HUES48 (cell line): ENCODE measurements around the gene CD300LG.
"Not testable (repeated sequence)": the region's sequence is repeated elsewhere in the genome, so short reads cannot be mapped to it uniquely, and the experiment has no call there.

Experiments
- H3K27ac ChIP-seq: one replicate; pipeline ENCODE4 v1.7.0; 2013; ENCODE audit warnings: low read depth, low read length, inconsistent platforms
- H3K27me3 ChIP-seq: 2 replicates; pipeline ENCODE4 v1.6.1; 2013; ENCODE audit warnings: mild to moderate bottlenecking, low read length; ENCODE audit not compliant: control insufficient read depth, insufficient read depth
- H3K36me3 ChIP-seq: 2 replicates; pipeline ENCODE4 v1.6.1; 2013; ENCODE audit warnings: low read length; ENCODE audit not compliant: control insufficient read depth, insufficient read depth
- H3K4me1 ChIP-seq: 2 replicates; pipeline ENCODE4 v1.6.1; 2013; ENCODE audit warnings: mild to moderate bottlenecking, low read length; ENCODE audit not compliant: control insufficient read depth, insufficient read depth
- H3K4me3 ChIP-seq: 2 replicates; pipeline ENCODE4 v1.5.1; 2013; ENCODE audit warnings: mild to moderate bottlenecking, low read depth, low read length
- H3K9ac ChIP-seq: 2 replicates; pipeline ENCODE4 v1.6.1; 2013; ENCODE audit warnings: mild to moderate bottlenecking, low read depth, low read length, moderate library complexity
- H3K9me3 ChIP-seq: 2 replicates; pipeline ENCODE4 v1.6.1; 2013; ENCODE audit warnings: low read length; ENCODE audit not compliant: control insufficient read depth, insufficient read depth

CD300LG gene, protein sequence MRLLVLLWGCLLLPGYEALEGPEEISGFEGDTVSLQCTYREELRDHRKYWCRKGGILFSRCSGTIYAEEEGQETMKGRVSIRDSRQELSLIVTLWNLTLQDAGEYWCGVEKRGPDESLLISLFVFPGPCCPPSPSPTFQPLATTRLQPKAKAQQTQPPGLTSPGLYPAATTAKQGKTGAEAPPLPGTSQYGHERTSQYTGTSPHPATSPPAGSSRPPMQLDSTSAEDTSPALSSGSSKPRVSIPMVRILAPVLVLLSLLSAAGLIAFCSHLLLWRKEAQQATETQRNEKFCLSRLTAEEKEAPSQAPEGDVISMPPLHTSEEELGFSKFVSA

DNA sequence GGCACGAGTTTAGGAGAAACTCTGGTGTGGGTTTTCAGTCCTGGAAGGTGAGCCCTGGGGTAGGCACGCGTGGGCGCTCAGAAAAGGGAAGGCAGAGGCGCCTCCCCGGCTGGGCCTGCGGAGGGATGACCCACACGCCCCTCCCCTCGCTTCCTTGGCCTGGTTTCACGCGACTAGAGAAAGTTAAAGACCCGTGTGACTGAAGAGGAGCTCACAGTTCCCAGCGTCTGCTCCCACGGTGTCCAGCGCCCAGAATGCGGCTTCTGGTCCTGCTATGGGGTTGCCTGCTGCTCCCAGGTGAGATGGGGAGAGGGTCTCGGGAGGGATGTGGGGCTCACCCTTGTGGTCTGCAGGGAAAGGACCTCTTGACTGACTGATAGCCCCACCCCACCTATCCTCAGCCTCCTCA, at the start of gene CD300LG:
CD300LG (plus strand) TSS at position 214 of the 409 bp plus-strand sequence; CDS start at position 255, 41 bp downstream.
- H3K9ac ChIP-seq = no peak within 1 kb of the TSS
- H3K4me1 ChIP-seq = peaks cover 11% of the 10 kb centered on the region
- H3K27ac ChIP-seq = no peak within 1 kb of the TSS
- H3K9me3 ChIP-seq = no peaks in the 10 kb centered on the region
- H3K36me3 ChIP-seq = no peaks in the 10 kb centered on the region
- 0 out of 2 replicates have a peak within 1 kb of the TSS, but pooled peaks have one; percentile 40 for H3K4me3 ChIP-seq
- H3K27me3 ChIP-seq = no peaks in the 10 kb centered on the region

DNA sequence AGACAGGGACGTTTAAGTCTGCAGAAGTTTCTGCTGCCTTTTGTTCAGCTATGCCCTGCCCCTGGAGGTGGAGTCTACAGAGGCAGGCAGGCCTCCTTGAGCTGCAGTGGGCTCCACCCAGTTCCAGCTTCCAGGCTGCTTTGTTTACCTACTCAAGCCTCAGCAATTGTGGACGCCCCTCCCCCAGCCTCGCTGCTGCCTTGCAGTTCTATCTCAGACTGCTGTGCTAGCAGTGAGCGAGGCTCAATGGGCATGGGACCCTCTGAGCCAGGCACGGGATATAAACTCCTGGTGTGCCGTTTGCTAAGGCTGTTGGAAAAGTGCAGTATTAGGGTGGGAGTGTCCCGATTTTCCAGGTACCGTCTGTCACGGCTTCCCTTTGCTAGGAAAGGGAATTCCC, 49.0 kb upstream of the CD300LG start:
- not testable (repeated sequence) for H3K9ac ChIP-seq, H3K4me3 ChIP-seq, H3K9me3 ChIP-seq, H3K36me3 ChIP-seq, H3K27me3 ChIP-seq, H3K27ac ChIP-seq
- peaks cover 13% of the 10 kb centered on the region for H3K4me1 ChIP-seq

DNA sequence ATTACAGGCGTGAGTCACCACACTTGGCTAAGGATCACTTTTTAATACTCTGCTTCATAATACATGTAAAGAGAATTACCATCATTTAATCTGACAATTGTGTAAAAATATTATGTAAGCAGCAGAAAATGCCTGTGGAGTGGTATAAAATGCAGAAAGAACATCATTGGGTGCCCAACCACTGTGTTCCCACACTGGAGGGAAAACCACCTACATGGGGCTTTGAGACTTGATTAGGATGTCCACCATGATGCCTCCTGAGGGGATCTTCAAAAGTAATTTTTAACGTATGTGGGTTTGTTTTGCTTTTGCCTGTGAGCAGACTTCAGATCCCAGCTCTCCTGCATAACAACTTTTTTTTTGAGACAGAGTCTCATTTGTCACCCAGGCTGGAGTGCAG, 47.9 kb upstream of the CD300LG start:
- Histone ChIP-seq H3K4me3 (no peak overlapping the region), H3K36me3 (no peaks in the 10 kb centered on the region), H3K27ac (no peak overlapping the region), H3K9ac (no peak overlapping the region), H3K9me3 (peaks cover 2% of the 10 kb centered on the region; the same call in 1 of the 2 replicates), H3K4me1 (peaks cover 24% of the 10 kb centered on the region), H3K27me3 (no peaks in the 10 kb centered on the region)

DNA sequence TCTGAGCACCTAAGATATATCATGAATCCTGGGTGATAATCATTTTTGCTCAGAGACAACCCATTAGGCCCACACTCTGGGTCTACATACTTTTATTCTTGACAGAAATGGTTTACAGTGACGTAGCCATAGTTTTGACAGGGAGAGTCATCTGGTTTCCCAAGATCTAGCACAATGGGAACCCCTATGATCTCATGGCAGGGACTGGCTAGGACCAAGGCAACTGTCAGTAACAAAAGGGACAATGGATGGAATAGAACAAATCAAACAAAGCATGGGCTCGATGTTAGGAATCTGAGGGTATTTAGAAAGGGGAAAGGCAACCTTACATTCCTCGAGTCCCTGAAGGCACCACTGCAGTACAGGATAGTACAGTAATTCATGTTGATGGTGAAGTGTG, 46.2 kb upstream of the CD300LG start:
- no peaks in the 10 kb centered on the region for H3K27me3 ChIP-seq
- H3K9me3 ChIP-seq = peaks cover 2% of the 10 kb centered on the region; the same call in 1 of the 2 replicates
- peaks cover 34% of the 10 kb centered on the region for H3K4me1 ChIP-seq
- H3K27ac ChIP-seq = no peak overlapping the region
- no peak overlapping the region for H3K9ac ChIP-seq
- no peaks in the 10 kb centered on the region for H3K36me3 ChIP-seq
- no peak overlapping the region for H3K4me3 ChIP-seq

DNA sequence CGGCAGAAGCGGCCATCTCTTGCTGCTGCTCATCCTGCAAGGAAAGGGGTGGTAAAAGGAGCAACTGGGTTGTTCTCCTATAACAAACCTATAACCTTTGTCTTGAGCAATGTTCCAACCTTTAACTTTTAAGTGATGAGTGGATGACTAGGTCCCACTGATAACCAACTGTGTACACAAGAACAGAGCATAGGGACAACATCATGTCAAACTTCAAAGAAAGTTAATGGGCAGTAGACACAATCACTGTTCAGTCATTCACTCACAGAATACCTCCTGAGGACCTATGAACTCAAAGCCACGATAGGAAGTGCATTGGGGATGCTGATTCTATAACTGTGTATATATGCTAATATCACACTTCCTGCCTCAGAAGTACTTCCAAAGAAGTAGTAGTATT, 45.1 kb upstream of the CD300LG start:
- Histone ChIP-seq H3K9ac (no peak overlapping the region), H3K4me1 (peaks cover 34% of the 10 kb centered on the region), H3K27me3 (no peaks in the 10 kb centered on the region), H3K36me3 (no peaks in the 10 kb centered on the region), H3K27ac (no peak overlapping the region), H3K9me3 (peaks cover 2% of the 10 kb centered on the region; the same call in 1 of the 2 replicates), H3K4me3 (no peak overlapping the region)

DNA sequence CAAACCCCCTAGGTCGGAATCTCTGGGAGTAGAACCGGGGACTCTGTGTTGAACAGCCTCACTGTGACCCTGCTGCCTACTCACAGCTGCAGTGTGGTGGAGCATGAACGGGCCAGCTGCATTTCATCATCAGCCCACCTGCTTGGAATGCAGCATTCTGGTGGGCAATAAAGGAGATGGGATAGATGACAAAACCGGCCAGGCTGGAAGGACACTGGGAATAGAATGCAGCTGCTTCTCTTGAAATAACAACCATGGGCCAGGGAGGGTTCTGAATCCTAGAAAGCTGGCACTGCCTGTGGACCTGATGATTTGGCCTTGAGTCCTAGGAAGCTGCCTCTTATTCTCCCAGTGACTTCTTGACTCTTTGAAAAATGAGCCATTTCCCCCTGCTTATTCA, 43.2 kb upstream of the CD300LG start:
- no peaks in the 10 kb centered on the region for H3K27me3 ChIP-seq
- no peak overlapping the region for H3K4me3 ChIP-seq
- 0 out of 2 replicates have a peak, but pooled peaks cover 6% of the 10 kb centered on the region for H3K36me3 ChIP-seq
- H3K9me3 ChIP-seq = no peaks in the 10 kb centered on the region
- H3K27ac ChIP-seq = peak overlapping the region; percentile 62
- H3K4me1 ChIP-seq = peaks cover 34% of the 10 kb centered on the region
- no peak overlapping the region for H3K9ac ChIP-seq

DNA sequence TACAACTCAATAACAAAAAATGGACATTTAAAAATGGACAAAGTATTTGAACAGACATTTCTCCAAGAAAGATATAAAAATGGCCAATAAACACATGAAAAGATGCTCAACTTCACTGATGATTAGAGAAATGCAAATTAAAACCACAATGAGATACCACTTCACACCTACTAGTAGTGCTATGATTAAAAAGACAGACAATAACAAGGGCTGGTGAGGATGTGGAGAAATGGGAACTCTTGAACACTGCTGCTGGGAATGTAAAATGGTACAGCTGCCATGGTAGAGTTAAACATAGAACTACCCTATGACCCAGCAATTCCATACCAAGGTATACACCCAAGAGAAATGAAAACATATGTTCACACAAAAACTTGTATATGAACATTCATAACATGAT, 41.9 kb upstream of the CD300LG start:
- Histone ChIP-seq H3K27me3 (no peaks in the 10 kb centered on the region), H3K9ac (no peak overlapping the region), H3K9me3 (no peaks in the 10 kb centered on the region), H3K36me3 (0 out of 2 replicates have a peak, but pooled peaks cover 8% of the 10 kb centered on the region), H3K4me3 (no peak overlapping the region), H3K27ac (no peak overlapping the region), H3K4me1 (peaks cover 34% of the 10 kb centered on the region)

DNA sequence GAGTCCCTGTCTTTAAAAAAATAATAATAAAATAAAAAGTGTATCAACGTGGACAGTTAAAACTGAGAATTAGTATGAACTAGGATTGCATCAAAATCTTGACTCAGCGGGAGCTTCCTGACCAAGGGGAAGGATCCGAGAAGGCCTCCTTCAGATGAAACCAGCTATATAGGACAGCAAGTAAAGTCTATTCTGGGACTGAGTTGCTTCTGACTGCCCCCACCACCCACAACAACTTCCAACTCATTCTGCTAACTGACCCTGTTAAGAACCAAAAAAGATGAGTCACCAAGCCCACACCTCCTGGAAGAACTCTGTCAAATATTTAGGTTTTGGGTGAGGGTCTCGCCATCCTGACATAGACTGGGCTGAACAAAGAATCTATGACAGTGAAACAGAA, 38.9 kb upstream of the CD300LG start:
- Histone ChIP-seq H3K27me3 (no peaks in the 10 kb centered on the region), H3K27ac (no peak overlapping the region), H3K4me1 (peaks cover 20% of the 10 kb centered on the region), H3K9ac (no peak overlapping the region), H3K9me3 (no peaks in the 10 kb centered on the region), H3K36me3 (peaks cover 8% of the 10 kb centered on the region; the same call in 1 of the 2 replicates), H3K4me3 (no peak overlapping the region)

DNA sequence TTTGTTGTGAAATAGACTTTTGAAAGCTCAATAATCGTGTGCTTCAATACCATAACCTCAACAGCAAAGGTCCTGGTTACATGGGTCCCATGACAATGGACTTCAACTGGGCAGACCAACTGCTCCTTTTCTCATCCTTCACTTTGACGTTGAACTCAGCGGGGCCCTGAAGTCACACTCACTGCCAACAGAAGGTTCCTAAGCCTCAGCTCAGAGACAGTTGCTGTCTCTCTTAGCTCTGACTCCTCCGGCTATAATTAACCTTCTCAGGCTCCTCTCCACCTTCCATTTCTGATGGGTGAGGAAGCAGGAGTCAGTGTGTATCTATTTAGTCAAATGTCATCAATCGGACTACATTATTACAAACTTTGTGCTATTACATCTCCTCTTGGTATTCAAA, 37.9 kb upstream of the CD300LG start:
- Histone ChIP-seq H3K9me3 (no peaks in the 10 kb centered on the region), H3K36me3 (peaks cover 8% of the 10 kb centered on the region; the same call in 1 of the 2 replicates), H3K27ac (no peak overlapping the region), H3K27me3 (no peaks in the 10 kb centered on the region), H3K4me3 (no peak overlapping the region), H3K9ac (no peak overlapping the region), H3K4me1 (peaks cover 10% of the 10 kb centered on the region; the same call in 1 of the 2 replicates)

DNA sequence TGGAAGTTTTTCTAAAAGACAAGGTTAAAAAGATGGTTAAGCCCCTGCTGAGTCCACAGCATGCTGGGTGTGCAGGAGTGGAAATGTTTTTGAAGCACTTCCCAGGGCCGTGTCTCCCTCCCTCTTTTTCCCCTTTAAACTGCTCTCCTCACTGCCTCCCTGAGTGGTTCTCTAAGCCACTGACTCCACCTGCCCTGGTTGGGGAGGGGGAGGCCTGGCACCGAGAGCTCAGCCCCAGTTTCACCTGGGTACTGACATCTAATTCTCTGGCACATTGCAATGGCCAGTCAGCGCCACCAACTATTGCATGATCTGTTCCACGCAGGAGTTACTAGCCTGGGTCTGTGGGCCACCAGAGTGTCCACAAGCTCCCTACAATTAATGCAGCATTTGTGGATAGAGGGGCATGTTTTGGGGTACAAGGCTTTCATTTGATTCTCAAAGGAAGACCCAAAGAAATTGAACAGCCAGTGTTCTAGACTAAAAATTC, 36.7 kb upstream of the CD300LG start:
- Histone ChIP-seq H3K36me3 (peaks cover 8% of the 10 kb centered on the region; the same call in 1 of the 2 replicates), H3K4me3 (no peak overlapping the region), H3K4me1 (0 out of 2 replicates have a peak, but pooled peaks cover 2% of the 10 kb centered on the region), H3K27me3 (no peaks in the 10 kb centered on the region), H3K9ac (no peak overlapping the region), H3K27ac (no peak overlapping the region), H3K9me3 (no peaks in the 10 kb centered on the region)

DNA sequence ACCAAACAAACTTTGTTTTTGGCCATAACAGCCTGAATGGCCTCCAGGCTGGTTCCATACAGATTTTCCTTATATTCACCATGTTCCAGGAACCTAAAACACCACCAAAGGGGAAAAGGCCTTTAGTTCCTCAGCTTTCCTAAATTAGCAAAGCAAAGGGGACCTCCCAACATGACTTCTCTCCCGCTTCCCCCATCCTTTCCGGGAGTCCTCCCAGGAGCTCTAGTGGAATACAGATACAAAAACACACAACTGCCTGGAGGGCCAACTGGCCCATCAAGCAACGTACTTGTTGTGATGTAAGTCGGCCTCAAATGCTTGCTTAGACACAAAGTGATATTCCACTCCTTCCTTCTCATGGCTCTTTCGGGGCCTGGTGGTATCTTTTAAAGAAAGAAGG, 36.2 kb upstream of the CD300LG start:
- no peaks in the 10 kb centered on the region for H3K27me3 ChIP-seq
- peaks cover 8% of the 10 kb centered on the region; the same call in 1 of the 2 replicates for H3K36me3 ChIP-seq
- no peak overlapping the region for H3K9ac ChIP-seq
- 0 out of 2 replicates have a peak, but pooled peaks cover 2% of the 10 kb centered on the region for H3K4me1 ChIP-seq
- no peak overlapping the region for H3K27ac ChIP-seq
- H3K4me3 ChIP-seq = no peak overlapping the region
- H3K9me3 ChIP-seq = no peaks in the 10 kb centered on the region
